ENCODE data around the gene TSHZ1.

DNA sequence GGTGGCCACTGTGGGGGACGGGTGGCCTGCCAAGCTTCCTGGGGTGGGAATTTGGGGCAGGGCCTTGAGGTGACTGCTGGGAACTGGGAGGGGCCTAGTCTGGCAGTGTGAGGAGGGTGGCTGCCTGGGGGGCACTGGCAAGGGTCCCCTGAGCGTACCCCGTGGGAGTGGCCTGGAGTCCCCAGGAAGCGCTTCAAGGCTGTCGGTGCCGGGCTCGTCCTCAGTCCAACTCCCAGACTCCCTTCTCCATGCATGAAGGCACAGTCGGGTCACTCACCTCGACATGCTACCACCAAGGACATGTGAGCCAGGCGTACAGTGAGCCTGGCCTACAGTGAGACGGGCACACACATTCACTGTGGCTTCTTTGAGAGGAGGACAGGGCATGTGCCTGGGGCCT lies 111.6 kb downstream of the TSHZ1 start:
- TF ChIP-seq FOXP2 (optimal IDR thresholded peaks at IDR 0.05; ENCODE audit: borderline replicate concordance, extremely low read depth, extremely low read length, insufficient read depth) (no peak), POLR2AphosphoS5 (IDR thresholded peaks at IDR 0.05; ENCODE audit: low read depth, low read length) (no peak)
